ENCODE data around the gene HERC2. TPM values are rescaled to one million over a fixed set of nuclear protein-coding genes. Genes with fewer than 3 reads are reported as not detected.
"Not testable (repeated sequence)": the region's sequence is repeated elsewhere in the genome, so short reads cannot be mapped to it uniquely, and the experiment has no call there.

HERC2 gene
- total and polyA plus RNA-seq, 2 of the 4 experiments (the other 2 are of a cell fraction): 20.8 to 28.9 TPM

- H3K4me2 ChIP-seq (ENCODE audit: low read depth, low read length); intact Hi-C loops (cut with micrococcal nuclease); H3K23ac ChIP-seq (ENCODE audit: low read depth, low read length); DNase-seq; H3K9me1 ChIP-seq (ENCODE audit: insufficient read depth, low read length); H3K4me3 ChIP-seq (ENCODE audit: insufficient read depth, low read depth, low read length); H3K4me1 ChIP-seq (ENCODE audit: control insufficient read depth, insufficient read depth, low read length); H3K27ac ChIP-seq (ENCODE audit: insufficient read depth, low read length); H3K4ac ChIP-seq (ENCODE audit: low read depth, low read length); dilution Hi-C loops (cut with HindIII; ENCODE audit: low sequenced_read_pairs, unreplicated experiment); H3K18ac ChIP-seq (ENCODE audit: low read depth, low read length); BruUV-seq (replicated peaks); H4K91ac ChIP-seq (ENCODE audit: insufficient read depth, low read depth, low read length); H4K8ac ChIP-seq (ENCODE audit: low read depth in 2 of 2, low read length in 2 of 2); H2BK20ac ChIP-seq (ENCODE audit: low read depth, low read length); H3K9me3 ChIP-seq (ENCODE audit: control insufficient read depth, insufficient read depth, low read length); H2AK5ac ChIP-seq (ENCODE audit: low read depth, low read length); H3K27me3 ChIP-seq (ENCODE audit: control insufficient read depth, insufficient read depth, low read length); H3K79me1 ChIP-seq (ENCODE audit: low read depth in 1 of 2, low read length in 2 of 2); H2BK5ac ChIP-seq (ENCODE audit: low read depth, low read length, poor library complexity, severe bottlenecking); H3K9ac ChIP-seq (ENCODE audit: low read depth, low read length); POLR2A ChIA-PET (ENCODE audit: unreplicated experiment); H3K14ac ChIP-seq (replicated peaks; ENCODE audit: low read depth, low read length); H2AFZ ChIP-seq (replicated peaks; ENCODE audit: low read length, poor library complexity); ATAC-seq (ENCODE audit: low read depth); H4K20me1 ChIP-seq (ENCODE audit: insufficient read depth, low read length); H3K56ac ChIP-seq (ENCODE audit: extremely low read depth, insufficient read depth, low read length); H2AK9ac ChIP-seq (replicated peaks; ENCODE audit: low read depth, low read length, poor library complexity); H2BK120ac ChIP-seq (ENCODE audit: low read depth, low read length); in situ Hi-C loops (cut with MboI; ENCODE audit: low sequenced_read_pairs); CTCF ChIA-PET; H4K5ac ChIP-seq (ENCODE audit: low read depth, low read length); H2BK15ac ChIP-seq (ENCODE audit: low read depth, low read length): not testable (repeated sequence)
- peaks cover 24% of the 10 kb centered on the region for H3K36me3 ChIP-seq (ENCODE audit: control insufficient read depth, insufficient read depth, low read length)
- WGBS, 2 experiments (ENCODE audit: extremely low coverage in 2 of 2, insufficient read length in 1 of 2): no CpG with 5 or more reads among the region's 9 CpGs
Measured at GRCh38 chr15:28137408-28138039, 184.5 kb downstream of the HERC2 start.

DNA sequence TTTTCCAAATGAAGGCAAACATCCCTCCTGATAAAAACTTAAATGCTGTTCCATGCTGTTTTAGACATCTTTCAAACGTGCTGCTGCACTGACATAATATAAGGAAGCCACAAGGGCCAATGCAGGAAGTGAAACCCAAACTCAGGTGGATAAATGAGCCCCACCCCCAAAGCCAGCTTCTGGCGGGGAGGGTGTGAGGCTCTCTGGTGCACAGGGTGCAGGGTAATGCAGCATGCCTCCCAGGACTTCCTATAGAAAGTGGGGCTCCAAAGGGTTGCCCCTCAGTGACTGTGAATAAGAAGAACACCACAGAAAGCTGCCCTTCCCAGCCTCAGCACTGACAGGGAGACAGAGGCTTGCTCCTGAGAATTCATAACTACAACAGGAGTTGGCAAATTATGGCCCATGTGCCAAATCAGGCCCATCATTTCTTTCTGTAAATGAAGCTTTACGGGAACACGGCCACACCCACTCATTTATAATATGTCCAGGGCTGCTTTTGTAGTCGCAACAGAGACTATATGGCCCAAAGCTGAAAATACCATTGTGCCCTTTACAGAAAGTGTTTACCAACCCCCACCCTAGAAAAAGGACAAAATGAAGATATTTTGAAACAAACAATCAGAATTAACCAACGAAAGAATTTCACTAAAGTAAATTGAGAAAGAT lies 185.6 kb downstream of the HERC2 start:
- H3K9ac ChIP-seq (ENCODE audit: low read depth, low read length); H3K56ac ChIP-seq (ENCODE audit: extremely low read depth, insufficient read depth, low read length); H2BK20ac ChIP-seq (ENCODE audit: low read depth, low read length); BruUV-seq (replicated peaks); H2BK120ac ChIP-seq (ENCODE audit: low read depth, low read length); H4K8ac ChIP-seq (ENCODE audit: low read depth in 2 of 2, low read length in 2 of 2); H3K18ac ChIP-seq (ENCODE audit: low read depth, low read length); H4K5ac ChIP-seq (ENCODE audit: low read depth, low read length); H3K79me1 ChIP-seq (ENCODE audit: low read depth in 1 of 2, low read length in 2 of 2); in situ Hi-C loops (cut with MboI; ENCODE audit: low sequenced_read_pairs); POLR2A ChIA-PET (ENCODE audit: unreplicated experiment); H2AK9ac ChIP-seq (replicated peaks; ENCODE audit: low read depth, low read length, poor library complexity); dilution Hi-C loops (cut with HindIII; ENCODE audit: low sequenced_read_pairs, unreplicated experiment); H3K9me1 ChIP-seq (ENCODE audit: insufficient read depth, low read length); CTCF ChIA-PET; H3K14ac ChIP-seq (replicated peaks; ENCODE audit: low read depth, low read length); H2AFZ ChIP-seq (replicated peaks; ENCODE audit: low read length, poor library complexity); H3K23ac ChIP-seq (ENCODE audit: low read depth, low read length); H3K27me3 ChIP-seq (ENCODE audit: control insufficient read depth, insufficient read depth, low read length); H3K4ac ChIP-seq (ENCODE audit: low read depth, low read length); intact Hi-C loops (cut with micrococcal nuclease); H2BK5ac ChIP-seq (ENCODE audit: low read depth, low read length, poor library complexity, severe bottlenecking); H3K9me3 ChIP-seq (ENCODE audit: control insufficient read depth, insufficient read depth, low read length); H4K91ac ChIP-seq (ENCODE audit: insufficient read depth, low read depth, low read length); H3K27ac ChIP-seq (ENCODE audit: insufficient read depth, low read length); H2AK5ac ChIP-seq (ENCODE audit: low read depth, low read length); H3K4me3 ChIP-seq (ENCODE audit: insufficient read depth, low read depth, low read length); H3K4me1 ChIP-seq (ENCODE audit: control insufficient read depth, insufficient read depth, low read length); H3K4me2 ChIP-seq (ENCODE audit: low read depth, low read length); H4K20me1 ChIP-seq (ENCODE audit: insufficient read depth, low read length); H2BK15ac ChIP-seq (ENCODE audit: low read depth, low read length); DNase-seq; ATAC-seq (ENCODE audit: low read depth): not testable (repeated sequence)
- 90% methylated on average over 2 of the region's 6 CpGs; no CpG with 5 or more reads in 1 of the 2 experiments for WGBS, 2 experiments (ENCODE audit: extremely low coverage in 2 of 2, insufficient read length in 1 of 2)
- peaks cover 27% of the 10 kb centered on the region for H3K36me3 ChIP-seq (ENCODE audit: control insufficient read depth, insufficient read depth, low read length)
